Brain microvascular endothelial cell (primary cell): ENCODE data around the gene TBC1D16.

ENCODE experiments used
- DNase-seq: peaks from one replicate; pipeline ENCODE4 v3.0.0-alpha.2; 2020
- H3K27ac ChIP-seq: fragments of 250-450 bp; sonication (Bioruptor Pico); 2 replicates; pipeline ENCODE4 v1.5.1; 2020; ENCODE audit warnings: mild to moderate bottlenecking, moderate library complexity
- H3K27me3 ChIP-seq: fragments of 250-450 bp; sonication (Bioruptor Pico); replicated peaks from 2 replicates; pipeline ENCODE4 v1.5.1; 2020; ENCODE audit warnings: mild to moderate bottlenecking
- H3K36me3 ChIP-seq: fragments of 250-450 bp; sonication (Bioruptor Pico); replicated peaks from 2 replicates; pipeline ENCODE4 v1.5.1; 2020; ENCODE audit warnings: mild to moderate bottlenecking
- H3K4me3 ChIP-seq: 2 replicates; pipeline ENCODE4 v1.5.1; 2011; ENCODE audit warnings: low read depth, mild to moderate bottlenecking, control low read depth, low read length, moderate library complexity
- in situ Hi-C: cut with HindIII; loops from 2 replicates; pipeline ENCODE4 v1.10.0; 2017; ENCODE audit warnings: low sequenced_read_pairs, low pct_ligation_motif_present
- TF ChIP-seq, protein P1 (sequence below): IDR thresholded peaks from 2 replicates; pipeline ENCODE4 v1.5.1; 2011; ENCODE audit warnings: low read depth, mild to moderate bottlenecking, moderate library complexity, low read length, control low read depth, inconsistent platforms; ENCODE audit errors: missing control alignments

TBC1D16 gene

GRCh38 chr17:79981090-79981489, 54.6 kb downstream of the TBC1D16 start:
- H3K4me3 ChIP-seq: no peak overlapping the region
- DNase-seq: no peak
- in situ Hi-C loops: loop anchor here (25.0 kb wide), 1 partner anchor 194 kb away; the partner anchor contains the start of genes CBX2 and CBX8
- TF ChIP-seq, protein P1, sequence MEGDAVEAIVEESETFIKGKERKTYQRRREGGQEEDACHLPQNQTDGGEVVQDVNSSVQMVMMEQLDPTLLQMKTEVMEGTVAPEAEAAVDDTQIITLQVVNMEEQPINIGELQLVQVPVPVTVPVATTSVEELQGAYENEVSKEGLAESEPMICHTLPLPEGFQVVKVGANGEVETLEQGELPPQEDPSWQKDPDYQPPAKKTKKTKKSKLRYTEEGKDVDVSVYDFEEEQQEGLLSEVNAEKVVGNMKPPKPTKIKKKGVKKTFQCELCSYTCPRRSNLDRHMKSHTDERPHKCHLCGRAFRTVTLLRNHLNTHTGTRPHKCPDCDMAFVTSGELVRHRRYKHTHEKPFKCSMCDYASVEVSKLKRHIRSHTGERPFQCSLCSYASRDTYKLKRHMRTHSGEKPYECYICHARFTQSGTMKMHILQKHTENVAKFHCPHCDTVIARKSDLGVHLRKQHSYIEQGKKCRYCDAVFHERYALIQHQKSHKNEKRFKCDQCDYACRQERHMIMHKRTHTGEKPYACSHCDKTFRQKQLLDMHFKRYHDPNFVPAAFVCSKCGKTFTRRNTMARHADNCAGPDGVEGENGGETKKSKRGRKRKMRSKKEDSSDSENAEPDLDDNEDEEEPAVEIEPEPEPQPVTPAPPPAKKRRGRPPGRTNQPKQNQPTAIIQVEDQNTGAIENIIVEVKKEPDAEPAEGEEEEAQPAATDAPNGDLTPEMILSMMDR: no peak
- H3K36me3 ChIP-seq: peaks cover 2% of the 10 kb centered on the region
- no peak overlapping the region for H3K27ac ChIP-seq
- H3K27me3 ChIP-seq: no peaks in the 10 kb centered on the region

GRCh38 chr17:79980246-79981043, 55.2 kb downstream of the TBC1D16 start:
- in situ Hi-C loops: loop anchor here (25.0 kb wide), 1 partner anchor 193 kb away; the partner anchor contains the start of genes CBX2 and CBX8
- TF ChIP-seq, protein P1: no peak
- Histone ChIP-seq H3K36me3 (peaks cover 2% of the 10 kb centered on the region), H3K27ac (no peak overlapping the region), H3K4me3 (no peak overlapping the region), H3K27me3 (no peaks in the 10 kb centered on the region)
- no peak for DNase-seq

- TF ChIP-seq, protein P1: no peak
- peaks cover 2% of the 10 kb centered on the region for H3K36me3 ChIP-seq
- in situ Hi-C loops: loop anchor here (25.0 kb wide), 1 partner anchor 193 kb away; the partner anchor contains the start of genes CBX2 and CBX8
- DNase-seq: no peak
- H3K27me3 ChIP-seq: no peaks in the 10 kb centered on the region
- no peak overlapping the region for H3K4me3 ChIP-seq
- H3K27ac ChIP-seq: no peak overlapping the region
Observed at GRCh38 chr17:79979816-79980215, 55.9 kb downstream of the TBC1D16 start.

DNA sequence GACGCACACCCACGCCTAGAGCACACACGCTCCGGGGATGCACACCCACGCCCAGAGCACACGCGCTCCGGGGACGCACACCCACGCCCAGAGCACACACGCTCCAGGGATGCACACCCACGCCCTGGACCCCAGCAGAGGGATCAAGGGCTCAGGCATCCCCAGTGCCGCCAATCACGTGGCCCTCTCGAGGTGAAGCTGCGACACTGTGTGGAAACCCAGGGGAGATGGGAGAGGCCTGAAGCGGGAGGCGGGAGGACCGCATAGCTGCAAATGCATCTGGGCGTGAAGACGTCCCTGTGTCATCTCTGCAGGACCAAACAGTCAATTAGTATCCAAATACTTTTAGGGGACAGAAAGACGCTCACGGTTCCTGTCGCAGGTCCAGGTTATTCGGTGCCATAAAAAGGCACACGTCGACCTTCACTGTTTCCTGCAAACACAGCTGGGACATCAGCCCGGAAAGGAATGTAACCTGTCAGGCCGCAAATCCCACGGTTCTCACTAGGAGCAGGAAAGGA, 56.4 kb downstream of the TBC1D16 start:
- no peak overlapping the region for H3K27ac ChIP-seq
- in situ Hi-C loops: loop anchor here (25.0 kb wide), 1 partner anchor 192 kb away; the partner anchor contains the start of genes CBX2 and CBX8
- TF ChIP-seq, protein P1: no peak

GRCh38 chr17:79978548-79978855, 57.2 kb downstream of the TBC1D16 start:
- in situ Hi-C loops: loop anchor here (25.0 kb wide), 1 partner anchor 191 kb away; the partner anchor contains the start of genes CBX2 and CBX8
- Histone ChIP-seq H3K36me3 (peaks cover 2% of the 10 kb centered on the region), H3K4me3 (no peak overlapping the region), H3K27ac (no peak overlapping the region), H3K27me3 (no peaks in the 10 kb centered on the region)
- no peak for DNase-seq
- TF ChIP-seq, protein P1: no peak

More for the DNA sequence above, 56.4 kb downstream of the TBC1D16 start:
- Histone ChIP-seq H3K36me3 (peaks cover 2% of the 10 kb centered on the region), H3K4me3 (no peak overlapping the region), H3K27me3 (no peaks in the 10 kb centered on the region)
- DNase-seq: no peak
